Gastrocnemius medialis (tissue), 4 donors: ENCODE measurements around the gene BCAS4. TPM values are rescaled to one million over a fixed set of nuclear protein-coding genes. Genes with fewer than 3 reads are reported as not detected.

Experiments used
- ATAC-seq, 2 donors: fragments of 150-250 bp; one replicate each; pipeline ENCODE4 v1.9.1; 2016
- DNase-seq, 2 donors: peaks; one replicate each; pipeline ENCODE4 v3.0.0-alpha.2; 2019
- H3K27ac ChIP-seq, 4 donors: fragments of 200-600 bp; sonication (generic); 1 replicate in 1 of 4; 2 replicates in 3 of 4; pipeline ENCODE4 v1.5.1; 2016 to 2018; ENCODE audit warnings: mild to moderate bottlenecking in 2 of 4, moderate library complexity in 1 of 4
- H3K27me3 ChIP-seq, 3 donors: fragments of 200-600 bp; sonication (generic) in 2 of 3; 1 replicate in 1 of 3; 2 replicates in 2 of 3; pipeline versions ENCODE4 v1.5.1 to v1.6.0; 2016 to 2019; ENCODE audit warnings: mild to moderate bottlenecking in 1 of 3, moderate library complexity in 1 of 3
- H3K36me3 ChIP-seq, 2 donors: fragments of 200-600 bp; sonication (generic) in 1 of 2; one replicate each; pipeline ENCODE4 v1.5.1; 2017 to 2018
- H3K4me1 ChIP-seq, 2 donors: fragments of 200-600 bp; sonication (generic) in 1 of 2; one replicate each; pipeline ENCODE4 v1.5.1; 2016 to 2017; ENCODE audit warnings: mild to moderate bottlenecking in 2 of 2
- H3K4me3 ChIP-seq, 4 donors: fragments of 200-600 bp; sonication (generic) in 3 of 4; 1 replicate in 1 of 4; 2 replicates in 3 of 4; pipeline ENCODE4 v1.5.1; 2016 to 2019; ENCODE audit warnings: mild to moderate bottlenecking in 2 of 4
- H3K9me3 ChIP-seq, 3 donors: fragments of 200-600 bp; sonication (generic) in 2 of 3; 1 replicate in 1 of 3; 2 replicates in 2 of 3; pipeline ENCODE4 v1.5.1; 2016 to 2019
- CTCF ChIP-seq, 5 experiments: fragments of 450-650 bp in 3 of 5; fragments of 200-600 bp in 2 of 5; sonication (generic) in 2 of 5; IDR thresholded peaks in 4 of 5; conservative IDR thresholded peaks in 1 of 5; 1 replicate in 4 of 5; 2 replicates in 1 of 5; pipeline ENCODE4 v1.5.1; 2016 to 2019; ENCODE audit warnings: antibody characterized with exemption in 5 of 5, mild to moderate bottlenecking in 3 of 5, moderate library complexity in 3 of 5
- POLR2A ChIP-seq, 2 donors: fragments of 450-650 bp; IDR thresholded peaks; one replicate each; pipeline ENCODE4 v1.6.1; 2017; ENCODE audit warnings: antibody characterized with exemption in 2 of 2, mild to moderate bottlenecking in 2 of 2, moderate library complexity in 2 of 2
- in situ Hi-C, 4 donors: fragments of 200-750 bp; cut with MboI; loops; one replicate each; pipeline versions ENCODE4 v1.15.0 to v1.8.0; 2017; ENCODE audit warnings: low sequenced_read_pairs in 4 of 4
- intact Hi-C: fragments of 100-400 bp; cut with DNase I; formaldehyde crosslinking; loops from one replicate; pipeline ENCODE4 v1.15.1; 2023; ENCODE audit warnings: low total_unique reads
- total RNA-seq, 4 donors: library from RNA; depleted of rRNA; stranded (reverse); fragments of >200 nt; gene quantifications; one replicate each; pipeline versions ENCODE4 v1.1.0 to v1.2.3, GENCODE V29; 2016

BCAS4 gene
- total RNA-seq, 4 donors from 2014 or later, result 0.16 to 2.2 (median 0.51) TPM; not detected in 1

- no peak for DNase-seq
- Histone ChIP-seq H3K4me1 (peaks cover 70 to 81% of the 10 kb centered on the region in 2 donors), H3K36me3 (no peaks in the 10 kb centered on the region), H3K27me3 (no peaks in the 10 kb centered on the region), H3K4me3 (no peak overlapping the region), H3K27ac (peak overlapping the region; percentile 22 to 68 (median 48)), H3K9me3 (no peaks in the 10 kb centered on the region)
- TF ChIP-seq CTCF (IDR thresholded peaks at IDR 0.05 in 4 of 5, conservative IDR thresholded peaks at IDR 0.05 in 1 of 5), result no peak
- no peak for TF ChIP-seq POLR2A (IDR thresholded peaks at IDR 0.05)
- in situ Hi-C loops, result no loop called here
- intact Hi-C loops, result loop anchor here (5.0 kb wide), 1 partner anchor 39 kb away; the partner anchor contains the start of genes DPM1 and MOCS3
- peak; percentile 76 to 82 for ATAC-seq
Measured at GRCh38 chr20:50918403-50918802, 123.5 kb downstream of the BCAS4 start.

GRCh38 chr20:50919567-50919966, 124.7 kb downstream of the BCAS4 start:
- intact Hi-C loops, result loop anchor here (5.0 kb wide), 1 partner anchor 38 kb away; the partner anchor contains the start of genes DPM1 and MOCS3
- H3K9me3 ChIP-seq, result no peaks in the 10 kb centered on the region
- H3K36me3 ChIP-seq, result no peaks in the 10 kb centered on the region
- in situ Hi-C loops, result no loop called here
- ATAC-seq (peak; percentile 46), DNase-seq (peak in 1 of 2 donors; percentile 37)
- H3K4me3 ChIP-seq, result no peak overlapping the region
- H3K27me3 ChIP-seq, result no peaks in the 10 kb centered on the region
- peak overlapping the region in 1 of 4 donors; percentile 2 for H3K27ac ChIP-seq
- peaks cover 69 to 82% of the 10 kb centered on the region in 2 donors for H3K4me1 ChIP-seq
- TF ChIP-seq CTCF (IDR thresholded peaks at IDR 0.05 in 4 of 5, conservative IDR thresholded peaks at IDR 0.05 in 1 of 5), result no peak
- TF ChIP-seq POLR2A (IDR thresholded peaks at IDR 0.05), result no peak

- Histone ChIP-seq H3K27me3 (no peaks in the 10 kb centered on the region), H3K36me3 (no peaks in the 10 kb centered on the region), H3K4me1 (peaks cover 68 to 72% of the 10 kb centered on the region in 2 donors), H3K4me3 (no peak overlapping the region), H3K9me3 (no peaks in the 10 kb centered on the region), H3K27ac (no peak overlapping the region)
- no peak for TF ChIP-seq CTCF (IDR thresholded peaks at IDR 0.05 in 4 of 5, conservative IDR thresholded peaks at IDR 0.05 in 1 of 5)
- intact Hi-C loops (no loop called here), in situ Hi-C loops (loop anchor here in 1 of 4 donors (10.0 kb wide), 1 partner anchor 126 kb away; the partner anchor contains the start of gene BCAS4)
- no peak for ATAC-seq
- DNase-seq, result no peak
Measured at GRCh38 chr20:50920997-50921396, 126.1 kb downstream of the BCAS4 start.

GRCh38 chr20:50921803-50922501, 127.1 kb downstream of the BCAS4 start:
- Histone ChIP-seq H3K4me1 (peaks cover 58 to 72% of the 10 kb centered on the region in 2 donors), H3K27ac (no peak overlapping the region), H3K27me3 (no peaks in the 10 kb centered on the region), H3K36me3 (no peaks in the 10 kb centered on the region), H3K9me3 (no peaks in the 10 kb centered on the region), H3K4me3 (no peak overlapping the region)
- no peak for DNase-seq
- no peak for ATAC-seq
- intact Hi-C loops (no loop called here), in situ Hi-C loops (loop anchor here in 1 of 4 donors (10.0 kb wide), 1 partner anchor 127 kb away; the partner anchor contains the start of gene BCAS4)
- no peak for TF ChIP-seq CTCF (IDR thresholded peaks at IDR 0.05 in 4 of 5, conservative IDR thresholded peaks at IDR 0.05 in 1 of 5)
- no peak for TF ChIP-seq POLR2A (IDR thresholded peaks at IDR 0.05)
